Measurements from ENCODE around the gene MACROD2. TPM values are rescaled to one million over a fixed set of nuclear protein-coding genes. Genes with fewer than 3 reads are reported as not detected.

MACROD2 gene
- total RNA-seq, 4 donors from 2014 or later, result 2.1 to 28.1 (median 12.6) TPM

DNA sequence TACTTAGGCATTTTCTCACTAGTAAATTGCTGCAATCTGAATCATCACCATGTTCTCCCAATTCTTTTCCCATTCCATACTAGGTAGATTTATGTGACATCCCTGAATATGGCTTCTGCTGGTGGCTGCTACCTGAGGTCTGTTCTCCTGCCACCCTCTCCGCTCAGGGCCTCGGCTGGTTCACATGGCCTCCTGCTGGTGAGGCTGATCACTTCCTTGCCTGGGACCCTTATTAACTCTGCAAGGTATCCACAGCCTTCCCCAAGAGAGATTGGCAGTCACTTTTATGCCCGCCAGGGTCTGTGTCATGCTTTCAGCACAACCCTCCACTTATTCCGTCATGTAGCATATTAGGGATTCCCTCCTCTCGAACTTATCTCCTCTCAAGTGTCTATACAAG is 766.6 kb downstream of the MACROD2 start:
- intact Hi-C loops (cut with DNase I; ENCODE audit: low total_unique reads), result no loop called here
- TF ChIP-seq, protein P1, sequence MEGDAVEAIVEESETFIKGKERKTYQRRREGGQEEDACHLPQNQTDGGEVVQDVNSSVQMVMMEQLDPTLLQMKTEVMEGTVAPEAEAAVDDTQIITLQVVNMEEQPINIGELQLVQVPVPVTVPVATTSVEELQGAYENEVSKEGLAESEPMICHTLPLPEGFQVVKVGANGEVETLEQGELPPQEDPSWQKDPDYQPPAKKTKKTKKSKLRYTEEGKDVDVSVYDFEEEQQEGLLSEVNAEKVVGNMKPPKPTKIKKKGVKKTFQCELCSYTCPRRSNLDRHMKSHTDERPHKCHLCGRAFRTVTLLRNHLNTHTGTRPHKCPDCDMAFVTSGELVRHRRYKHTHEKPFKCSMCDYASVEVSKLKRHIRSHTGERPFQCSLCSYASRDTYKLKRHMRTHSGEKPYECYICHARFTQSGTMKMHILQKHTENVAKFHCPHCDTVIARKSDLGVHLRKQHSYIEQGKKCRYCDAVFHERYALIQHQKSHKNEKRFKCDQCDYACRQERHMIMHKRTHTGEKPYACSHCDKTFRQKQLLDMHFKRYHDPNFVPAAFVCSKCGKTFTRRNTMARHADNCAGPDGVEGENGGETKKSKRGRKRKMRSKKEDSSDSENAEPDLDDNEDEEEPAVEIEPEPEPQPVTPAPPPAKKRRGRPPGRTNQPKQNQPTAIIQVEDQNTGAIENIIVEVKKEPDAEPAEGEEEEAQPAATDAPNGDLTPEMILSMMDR (IDR thresholded peaks at IDR 0.05), result no peak
- TF ChIP-seq POLR2A (IDR thresholded peaks at IDR 0.05), result no peak
- Histone ChIP-seq H3K36me3 (no peaks in the 10 kb centered on the region), H3K4me1 (no peaks in the 10 kb centered on the region), H3K27ac (no peak overlapping the region), H3K9me3 (no peaks in the 10 kb centered on the region), H3K4me3 (no peak overlapping the region), H3K27me3 (no peaks in the 10 kb centered on the region)
- no peak for DNase-seq

DNA sequence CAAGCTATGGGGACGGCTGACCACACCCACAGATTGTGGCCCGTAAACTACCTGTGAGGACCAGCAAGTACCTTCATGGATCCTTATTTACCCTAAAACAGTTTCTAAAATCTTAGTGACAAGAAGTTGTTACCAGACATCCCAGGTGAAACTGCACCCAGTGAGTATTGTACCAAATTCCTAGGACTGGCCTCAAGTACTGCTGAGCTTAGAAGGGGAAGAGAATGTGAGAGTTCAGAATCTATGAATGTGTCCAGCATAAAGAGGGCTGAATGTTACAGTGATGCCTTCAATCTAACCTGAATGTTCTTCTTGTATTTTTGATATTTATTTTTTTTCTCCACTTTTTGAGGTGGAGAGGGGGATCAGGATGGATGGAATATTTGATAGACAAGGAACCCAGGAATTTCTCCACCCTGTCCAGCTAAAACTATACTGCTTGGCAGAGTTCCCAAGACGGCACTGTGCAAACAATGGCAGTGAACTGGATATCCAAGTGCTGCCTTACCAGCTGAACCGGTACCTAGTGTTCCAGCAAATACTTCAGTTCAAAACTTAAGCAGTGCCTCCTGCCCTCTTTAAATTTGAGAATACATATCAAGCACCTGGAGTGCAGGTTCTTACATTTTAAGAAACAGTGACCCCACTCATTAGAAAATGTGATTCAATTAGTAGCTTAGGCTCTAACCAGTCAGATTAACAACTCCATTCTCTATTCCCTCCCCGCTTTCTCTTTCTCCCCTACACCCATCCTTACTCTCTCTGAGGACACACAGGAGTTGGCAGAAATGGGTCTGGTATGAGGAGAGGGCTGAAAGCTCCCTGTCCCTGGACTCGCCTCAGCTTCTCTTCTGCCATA is 769.4 kb downstream of the MACROD2 start:
- no peak for DNase-seq
- Histone ChIP-seq H3K36me3 (no peaks in the 10 kb centered on the region), H3K4me1 (no peaks in the 10 kb centered on the region), H3K4me3 (no peak overlapping the region), H3K27me3 (no peaks in the 10 kb centered on the region), H3K27ac (no peak overlapping the region), H3K9me3 (no peaks in the 10 kb centered on the region)
- intact Hi-C loops (cut with DNase I; ENCODE audit: low total_unique reads), result no loop called here
- TF ChIP-seq POLR2A (IDR thresholded peaks at IDR 0.05), result no peak
- TF ChIP-seq, protein P1 (IDR thresholded peaks at IDR 0.05), result no peak

DNA sequence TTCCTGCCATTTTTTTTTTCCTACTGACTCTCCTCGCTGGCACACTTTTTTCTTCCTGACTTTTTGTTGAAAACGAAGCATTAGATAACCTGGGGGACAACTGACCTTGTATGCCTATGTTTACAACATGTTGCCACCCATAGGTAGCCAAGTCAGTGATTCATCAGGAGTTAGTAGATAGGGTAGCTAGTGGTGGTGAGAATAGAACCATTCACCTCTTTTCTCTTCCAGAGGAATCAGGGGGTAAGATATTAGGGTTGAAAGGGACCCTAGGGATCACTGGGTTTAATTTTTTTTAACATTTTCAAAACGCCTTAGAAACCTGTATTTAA is 770.0 kb downstream of the MACROD2 start:
- no peak for DNase-seq
- intact Hi-C loops (cut with DNase I; ENCODE audit: low total_unique reads), result no loop called here
- H3K4me1 ChIP-seq, result no peaks in the 10 kb centered on the region
- H3K27ac ChIP-seq, result no peak overlapping the region
- no peaks in the 10 kb centered on the region for H3K27me3 ChIP-seq
- H3K9me3 ChIP-seq, result no peaks in the 10 kb centered on the region
- no peaks in the 10 kb centered on the region for H3K36me3 ChIP-seq
- TF ChIP-seq POLR2A (IDR thresholded peaks at IDR 0.05), result no peak
- TF ChIP-seq, protein P1 (IDR thresholded peaks at IDR 0.05), result no peak
- no peak overlapping the region for H3K4me3 ChIP-seq

DNA sequence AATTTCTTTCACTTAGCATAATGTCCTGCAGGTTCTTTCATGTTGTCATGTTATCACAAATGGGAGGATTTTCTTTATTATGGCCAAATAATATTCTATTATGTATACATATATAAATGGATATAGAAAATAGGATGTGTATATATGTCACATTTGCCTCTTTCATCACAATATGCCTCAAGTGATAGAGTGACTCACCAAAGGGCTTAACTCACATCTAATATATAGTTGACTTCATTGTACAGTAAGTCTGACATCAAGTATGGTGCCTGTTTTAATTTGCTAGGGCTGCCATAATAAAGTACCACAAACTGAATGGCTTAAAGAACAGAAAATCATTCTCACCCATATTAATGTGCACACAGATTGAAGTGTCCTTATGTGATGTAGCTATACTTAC is 778.2 kb downstream of the MACROD2 start:
- intact Hi-C loops (cut with DNase I; ENCODE audit: low total_unique reads), result no loop called here
- Histone ChIP-seq H3K36me3 (no peaks in the 10 kb centered on the region), H3K4me1 (no peaks in the 10 kb centered on the region), H3K9me3 (no peaks in the 10 kb centered on the region), H3K27me3 (no peaks in the 10 kb centered on the region), H3K27ac (no peak overlapping the region), H3K4me3 (no peak overlapping the region)
- DNase-seq, result no peak
- TF ChIP-seq, protein P1 (IDR thresholded peaks at IDR 0.05), result no peak
- no peak for TF ChIP-seq POLR2A (IDR thresholded peaks at IDR 0.05)

DNA sequence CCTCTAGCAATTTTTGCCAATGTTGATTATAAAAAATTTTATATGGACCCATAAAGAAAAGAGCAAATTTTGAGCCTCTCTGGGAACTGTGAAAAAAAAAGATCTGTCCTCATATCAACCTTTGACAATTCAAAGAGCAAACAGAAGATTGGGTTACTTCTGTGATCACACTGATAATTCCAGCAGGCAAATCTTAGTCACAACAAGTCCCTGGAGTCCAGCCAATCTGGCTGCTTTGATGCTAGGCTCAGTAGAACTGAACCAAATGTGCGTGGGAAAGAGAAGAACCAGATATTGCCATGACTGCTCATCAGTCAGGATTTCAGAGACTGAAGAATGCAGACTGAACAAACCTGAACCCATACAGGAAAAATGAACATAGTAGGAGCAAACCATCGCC is 780.5 kb downstream of the MACROD2 start:
- intact Hi-C loops (cut with DNase I; ENCODE audit: low total_unique reads), result no loop called here
- H3K36me3 ChIP-seq, result no peaks in the 10 kb centered on the region
- H3K4me1 ChIP-seq, result no peaks in the 10 kb centered on the region
- H3K4me3 ChIP-seq, result no peak overlapping the region
- no peak for TF ChIP-seq POLR2A (IDR thresholded peaks at IDR 0.05)
- TF ChIP-seq, protein P1 (IDR thresholded peaks at IDR 0.05), result no peak
- no peak overlapping the region for H3K27ac ChIP-seq
- DNase-seq, result peak; percentile 15 to 39
- H3K9me3 ChIP-seq, result no peaks in the 10 kb centered on the region
- no peaks in the 10 kb centered on the region for H3K27me3 ChIP-seq

Measured in uterus (tissue), 4 donors.